ENCODE data around the gene PPP2R2C.

- TF ChIP-seq CTCF (optimal IDR thresholded peaks at IDR 0.05 in 1 of 3, IDR thresholded peaks at IDR 0.05 in 1 of 3, conservative IDR thresholded peaks at IDR 0.05 in 1 of 3; ENCODE audit: extremely low read depth in 1 of 3, insufficient read depth in 2 of 3, low read length in 3 of 3) (peak in 2 of 3 experiments; percentile 76 to 87), EZH2 (IDR thresholded peaks at IDR 0.05; ENCODE audit: low read length) (no peak)
These were observed 140.3 kb downstream of the PPP2R2C start for GRCh38 chr4:6332042-6332668.
